ENCODE data around the gene TMEM119.

DNA sequence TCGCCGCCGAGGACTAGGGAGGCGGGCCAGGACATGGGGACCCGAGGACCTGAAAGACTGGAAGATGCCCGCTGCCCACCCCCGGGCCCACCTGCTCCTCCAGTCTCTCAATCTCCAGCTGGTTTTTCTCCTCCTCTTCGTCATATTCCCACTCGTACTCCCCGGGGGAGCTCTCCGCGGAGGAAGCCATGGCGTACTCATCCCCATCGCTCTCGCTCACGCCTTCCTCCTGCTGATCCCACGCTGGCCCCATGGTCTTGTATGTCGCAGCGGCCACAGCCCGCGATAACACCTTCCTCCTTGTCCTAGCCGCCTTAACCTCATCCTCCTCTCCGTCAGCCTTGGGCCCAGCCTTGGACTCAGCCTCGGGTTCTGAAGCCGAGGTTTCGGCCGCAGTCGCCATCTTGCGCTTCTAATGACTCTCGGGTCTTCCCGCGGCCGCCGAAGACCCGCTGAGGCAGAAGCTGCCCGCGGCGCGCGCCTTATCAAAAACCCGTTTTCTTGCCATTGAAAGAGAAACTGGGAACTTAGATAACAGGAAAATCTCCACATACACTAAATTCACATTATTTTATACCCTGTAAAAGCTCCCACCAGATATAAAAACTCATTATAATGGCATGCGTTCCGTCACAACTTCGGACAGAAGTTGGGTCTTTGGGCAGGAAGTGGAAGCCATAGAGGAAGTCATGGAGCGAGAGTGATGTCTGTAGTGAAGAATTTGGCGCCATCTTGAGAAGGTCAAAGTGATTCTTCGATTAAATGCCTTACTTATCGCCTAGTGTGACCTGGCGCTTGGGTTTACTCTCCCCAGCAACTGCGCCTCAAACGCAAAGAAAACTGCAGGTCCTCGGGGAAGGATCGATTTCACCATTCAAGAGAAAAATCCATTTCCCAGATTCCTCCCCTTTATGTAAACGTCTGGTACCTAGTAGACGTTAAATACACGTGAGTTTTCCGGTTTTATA, 36.8 kb downstream of the TMEM119 start, which contains the start of gene SART3:
- TF ChIP-seq, protein P1, sequence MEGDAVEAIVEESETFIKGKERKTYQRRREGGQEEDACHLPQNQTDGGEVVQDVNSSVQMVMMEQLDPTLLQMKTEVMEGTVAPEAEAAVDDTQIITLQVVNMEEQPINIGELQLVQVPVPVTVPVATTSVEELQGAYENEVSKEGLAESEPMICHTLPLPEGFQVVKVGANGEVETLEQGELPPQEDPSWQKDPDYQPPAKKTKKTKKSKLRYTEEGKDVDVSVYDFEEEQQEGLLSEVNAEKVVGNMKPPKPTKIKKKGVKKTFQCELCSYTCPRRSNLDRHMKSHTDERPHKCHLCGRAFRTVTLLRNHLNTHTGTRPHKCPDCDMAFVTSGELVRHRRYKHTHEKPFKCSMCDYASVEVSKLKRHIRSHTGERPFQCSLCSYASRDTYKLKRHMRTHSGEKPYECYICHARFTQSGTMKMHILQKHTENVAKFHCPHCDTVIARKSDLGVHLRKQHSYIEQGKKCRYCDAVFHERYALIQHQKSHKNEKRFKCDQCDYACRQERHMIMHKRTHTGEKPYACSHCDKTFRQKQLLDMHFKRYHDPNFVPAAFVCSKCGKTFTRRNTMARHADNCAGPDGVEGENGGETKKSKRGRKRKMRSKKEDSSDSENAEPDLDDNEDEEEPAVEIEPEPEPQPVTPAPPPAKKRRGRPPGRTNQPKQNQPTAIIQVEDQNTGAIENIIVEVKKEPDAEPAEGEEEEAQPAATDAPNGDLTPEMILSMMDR (IDR thresholded peaks at IDR 0.05): no peak
- TF ChIP-seq POLR2AphosphoS5 (IDR thresholded peaks at IDR 0.05; ENCODE audit: low read depth, low read length) (peak; percentile 58), TCF7L2 (IDR thresholded peaks at IDR 0.05; ENCODE audit: low read depth, low read length) (no peak; the same call in 1 of the 2 replicates)

All from Panc1 (cell line).